Nephron progenitor cell (in vitro differentiated cells): ENCODE data around the gene GNG4.

ENCODE experiments used
- DNase-seq: peaks from one replicate; pipeline ENCODE4 v3.0.0; 2021
- H3K27ac Mint-ChIP-seq: 2 replicates; pipeline ENCODE4 v1.8.0; 2021; ENCODE audit warnings: mild to moderate bottlenecking, moderate library complexity, mixed read lengths
- H3K27me3 Mint-ChIP-seq: 2 replicates; pipeline ENCODE4 v1.8.0; 2021; ENCODE audit warnings: mild to moderate bottlenecking, low read depth, mixed read lengths; ENCODE audit not compliant: poor library complexity
- H3K36me3 Mint-ChIP-seq: 2 replicates; pipeline ENCODE4 v1.8.0; 2021; ENCODE audit warnings: low read depth, mixed read lengths
- H3K4me1 Mint-ChIP-seq: 2 replicates; pipeline ENCODE4 v1.8.0; 2021; ENCODE audit warnings: mixed read lengths
- H3K4me3 Mint-ChIP-seq: 2 replicates; pipeline ENCODE4 v1.8.0; 2021; ENCODE audit warnings: mild to moderate bottlenecking, moderate library complexity, mixed read lengths
- H3K9me3 Mint-ChIP-seq: 2 replicates; pipeline ENCODE4 v1.8.0; 2021; ENCODE audit warnings: mild to moderate bottlenecking, moderate library complexity, mixed read lengths
- TF ChIP-seq, protein P1 (sequence below): fragments of 200-600 bp; sonication (generic); IDR thresholded peaks from 2 replicates; pipeline ENCODE4 v1.5.0; 2021; ENCODE audit warnings: antibody characterized with exemption

Gene GNG4

DNA sequence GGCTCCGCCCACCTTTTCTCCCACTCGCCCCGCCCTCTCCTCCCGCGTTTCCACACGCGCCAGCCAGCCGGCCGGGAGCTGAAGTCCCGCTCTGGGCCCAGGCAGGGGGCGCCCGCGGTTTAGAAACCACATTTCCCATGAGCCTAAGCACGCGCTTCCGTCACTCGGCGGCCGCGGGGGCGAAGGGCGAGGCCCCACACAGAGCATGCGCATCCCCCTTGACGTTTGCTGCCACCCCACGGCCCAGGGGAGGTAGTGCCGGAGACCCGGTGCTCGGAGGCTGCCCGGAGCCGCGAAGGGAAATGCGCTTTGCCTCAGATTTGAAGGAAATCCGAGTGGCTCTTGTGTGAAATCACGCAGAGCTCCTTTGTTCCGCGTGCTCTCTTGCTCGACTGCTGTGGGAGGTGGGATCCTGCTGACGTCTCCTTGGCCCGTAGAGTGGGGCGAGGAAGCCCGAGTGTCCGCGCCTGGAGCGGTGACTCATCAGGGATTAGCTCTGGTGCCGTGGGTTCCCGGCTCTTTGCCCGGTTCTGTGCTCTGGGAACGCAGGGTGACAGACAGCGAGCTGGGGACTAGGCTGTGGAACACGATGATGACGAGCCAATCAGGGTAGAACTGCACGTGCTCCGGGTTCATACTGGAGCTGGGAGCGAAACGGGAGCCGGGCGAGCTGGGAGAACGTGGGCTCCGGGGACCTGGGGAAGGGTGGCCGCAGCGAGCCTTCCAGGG is 144.9 kb downstream of the GNG4 start:
- peak overlapping the region; percentile 94 for H3K4me3 Mint-ChIP-seq
- peaks cover 32% of the 10 kb centered on the region for H3K4me1 Mint-ChIP-seq
- H3K27ac Mint-ChIP-seq = peak overlapping the region; percentile 100
- TF ChIP-seq, protein P1, sequence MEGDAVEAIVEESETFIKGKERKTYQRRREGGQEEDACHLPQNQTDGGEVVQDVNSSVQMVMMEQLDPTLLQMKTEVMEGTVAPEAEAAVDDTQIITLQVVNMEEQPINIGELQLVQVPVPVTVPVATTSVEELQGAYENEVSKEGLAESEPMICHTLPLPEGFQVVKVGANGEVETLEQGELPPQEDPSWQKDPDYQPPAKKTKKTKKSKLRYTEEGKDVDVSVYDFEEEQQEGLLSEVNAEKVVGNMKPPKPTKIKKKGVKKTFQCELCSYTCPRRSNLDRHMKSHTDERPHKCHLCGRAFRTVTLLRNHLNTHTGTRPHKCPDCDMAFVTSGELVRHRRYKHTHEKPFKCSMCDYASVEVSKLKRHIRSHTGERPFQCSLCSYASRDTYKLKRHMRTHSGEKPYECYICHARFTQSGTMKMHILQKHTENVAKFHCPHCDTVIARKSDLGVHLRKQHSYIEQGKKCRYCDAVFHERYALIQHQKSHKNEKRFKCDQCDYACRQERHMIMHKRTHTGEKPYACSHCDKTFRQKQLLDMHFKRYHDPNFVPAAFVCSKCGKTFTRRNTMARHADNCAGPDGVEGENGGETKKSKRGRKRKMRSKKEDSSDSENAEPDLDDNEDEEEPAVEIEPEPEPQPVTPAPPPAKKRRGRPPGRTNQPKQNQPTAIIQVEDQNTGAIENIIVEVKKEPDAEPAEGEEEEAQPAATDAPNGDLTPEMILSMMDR = peak; percentile 87
- no peaks in the 10 kb centered on the region for H3K27me3 Mint-ChIP-seq
- DNase-seq = peak; percentile 100
- no peaks in the 10 kb centered on the region for H3K9me3 Mint-ChIP-seq
- H3K36me3 Mint-ChIP-seq = peaks cover 9% of the 10 kb centered on the region

DNA sequence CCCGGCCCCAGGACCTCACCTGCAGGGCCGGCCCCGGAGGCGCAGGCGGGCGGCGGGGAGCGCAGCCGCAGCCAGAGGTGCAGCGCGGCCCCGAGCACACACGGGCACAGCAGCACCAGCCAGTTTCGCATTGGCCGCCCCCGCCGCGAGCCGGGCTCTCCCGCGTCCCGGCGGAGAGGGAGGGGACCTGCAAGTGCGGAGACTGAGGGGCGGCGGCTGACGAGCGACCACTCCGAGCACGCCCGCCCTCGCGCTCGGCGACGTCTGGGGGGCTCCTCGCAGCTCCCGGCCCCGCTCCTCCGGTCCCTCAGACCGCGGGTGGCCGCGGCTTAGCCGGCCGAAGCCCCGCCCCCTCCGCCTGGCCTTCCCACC is 145.5 kb downstream of the GNG4 start, which contains the start of gene B3GALNT2:
Gene B3GALNT2, minus strand, starts transcription at position 331 of the 372 bp plus-strand sequence. Its CDS starts 200 bp downstream, at position 131.
- no peaks in the 10 kb centered on the region for H3K9me3 Mint-ChIP-seq
- no peaks in the 10 kb centered on the region for H3K27me3 Mint-ChIP-seq
- H3K36me3 Mint-ChIP-seq = peaks cover 14% of the 10 kb centered on the region
- H3K4me1 Mint-ChIP-seq = peaks cover 32% of the 10 kb centered on the region
- DNase-seq = no peak
- TF ChIP-seq, protein P1 = no peak
- peak within 1 kb of the TSS; percentile 95 for H3K4me3 Mint-ChIP-seq
- peak within 1 kb of the TSS; percentile 100 for H3K27ac Mint-ChIP-seq

DNA sequence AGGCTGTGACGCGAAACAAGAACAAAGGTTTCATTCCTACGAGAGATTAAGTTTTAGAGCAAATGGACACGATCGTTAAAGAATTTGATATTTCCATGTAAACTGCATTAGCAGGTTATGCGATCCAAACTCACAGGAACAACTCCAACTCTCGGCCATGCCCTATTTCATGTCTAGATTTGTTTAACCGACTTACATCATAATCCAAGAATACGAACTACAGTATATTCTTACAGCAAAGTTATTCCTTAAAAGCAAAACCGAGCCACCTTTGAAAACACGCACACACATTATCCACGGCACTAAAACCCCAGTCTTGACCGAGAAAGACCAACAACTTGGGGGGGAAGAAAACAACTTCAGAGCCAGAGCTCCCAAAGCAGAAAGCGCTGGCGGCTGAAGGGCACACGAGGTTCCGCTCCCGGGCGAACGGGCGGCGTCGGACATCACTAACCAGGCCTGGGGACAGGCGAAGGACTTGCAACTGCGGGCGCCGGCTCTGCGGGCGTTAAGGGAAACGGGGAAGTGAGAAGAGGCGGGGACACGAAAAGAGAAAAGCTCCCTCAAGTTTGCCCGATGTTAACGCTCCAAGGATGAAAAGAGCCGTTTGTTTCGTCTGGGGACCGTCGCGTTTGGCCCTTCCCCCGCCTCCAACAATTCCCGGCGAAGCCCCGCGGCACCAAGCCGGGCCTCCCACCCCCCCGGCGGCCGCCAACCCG is 146.0 kb downstream of the GNG4 start:
- TF ChIP-seq, protein P1 = no peak
- no peaks in the 10 kb centered on the region for H3K9me3 Mint-ChIP-seq
- H3K27ac Mint-ChIP-seq = peak overlapping the region; percentile 96
- no peaks in the 10 kb centered on the region for H3K27me3 Mint-ChIP-seq
- DNase-seq = peak; percentile 69
- peak overlapping the region; percentile 95 for H3K4me3 Mint-ChIP-seq
- H3K4me1 Mint-ChIP-seq = peaks cover 32% of the 10 kb centered on the region
- peaks cover 20% of the 10 kb centered on the region for H3K36me3 Mint-ChIP-seq

DNA sequence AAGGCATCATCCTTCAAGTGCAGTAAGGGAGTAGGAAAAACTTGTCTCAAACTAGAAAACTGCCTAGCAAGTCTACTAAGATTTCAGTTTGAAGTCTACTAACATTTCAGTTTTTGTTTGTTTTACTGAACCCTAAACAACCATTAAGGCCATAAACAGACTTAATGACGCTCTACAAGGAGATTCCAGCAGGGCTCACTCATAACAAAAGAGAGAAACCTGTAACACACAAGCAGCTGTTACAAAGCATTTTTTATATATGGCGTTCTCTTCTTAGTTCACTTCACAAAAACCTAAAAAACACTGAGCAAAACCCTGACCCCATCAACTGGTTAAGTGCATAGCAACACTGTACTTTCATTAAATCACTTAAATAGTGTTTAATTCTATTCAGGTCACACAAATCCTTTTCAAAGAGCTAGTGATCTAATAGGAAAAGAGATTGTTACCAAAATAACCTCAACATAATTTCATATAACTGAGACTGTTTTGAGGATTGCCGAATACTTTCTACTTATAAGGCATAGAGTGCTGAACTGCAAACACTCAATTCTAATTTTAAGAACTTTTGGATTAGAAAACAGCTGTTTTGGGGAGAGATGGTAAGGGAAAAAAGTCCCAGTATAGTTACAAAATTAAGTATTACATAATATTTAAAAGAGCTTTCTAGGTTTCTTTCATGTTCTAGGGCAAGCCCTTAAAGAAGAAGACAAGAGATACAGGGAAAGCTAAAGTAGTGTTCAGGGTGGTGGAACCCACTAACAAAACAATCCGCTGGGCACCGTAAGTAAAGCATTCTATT is 146.8 kb downstream of the GNG4 start:
- Mint-ChIP-seq H3K4me1 (peaks cover 36% of the 10 kb centered on the region), H3K4me3 (peak overlapping the region; percentile 95), H3K27me3 (no peaks in the 10 kb centered on the region), H3K36me3 (peaks cover 26% of the 10 kb centered on the region), H3K9me3 (no peaks in the 10 kb centered on the region), H3K27ac (peak overlapping the region; percentile 96)
- TF ChIP-seq, protein P1 = no peak
- no peak for DNase-seq

DNA sequence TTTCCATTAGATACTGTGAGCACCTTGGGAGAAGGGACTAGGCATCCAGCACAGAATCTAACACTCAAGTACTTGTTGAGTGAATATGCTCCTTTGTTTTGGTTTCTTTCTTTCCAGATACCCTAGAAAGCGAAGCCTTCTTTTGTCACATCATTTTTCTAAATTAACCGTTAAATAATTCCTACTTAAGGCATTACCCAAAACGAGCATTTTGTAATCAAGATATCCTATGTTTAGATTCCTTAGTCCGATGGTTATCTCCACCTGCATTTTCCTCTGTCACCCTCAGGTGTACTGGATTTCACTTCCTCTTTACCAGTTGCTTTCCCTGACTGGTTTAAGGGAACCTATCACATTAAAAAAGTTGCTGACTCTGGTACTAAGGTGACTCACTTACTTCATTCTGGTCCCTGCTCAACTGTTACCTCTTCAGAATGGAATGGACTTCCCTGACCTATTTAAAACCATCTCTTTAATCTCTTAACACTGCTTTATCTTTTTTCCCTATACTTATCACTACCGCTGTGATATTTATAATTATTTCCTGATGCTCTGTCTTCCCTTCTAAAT is 148.5 kb downstream of the GNG4 start:
- Mint-ChIP-seq H3K27ac (no peak overlapping the region), H3K36me3 (peaks cover 26% of the 10 kb centered on the region), H3K4me3 (peak overlapping the region; percentile 17), H3K27me3 (no peaks in the 10 kb centered on the region), H3K9me3 (no peaks in the 10 kb centered on the region), H3K4me1 (peaks cover 32% of the 10 kb centered on the region)
- TF ChIP-seq, protein P1 = no peak
- DNase-seq = no peak
